ENCODE results near the gene GLIS1. TPM values are rescaled to one million over a fixed set of nuclear protein-coding genes. Genes with fewer than 3 reads are reported as not detected.

The GLIS1 gene
- polyA plus RNA-seq, 1 donor = 0.58 TPM

GRCh38 chr1:53696051-53696450 is 42.9 kb downstream of the GLIS1 start:
- Histone ChIP-seq H3K27me3 (ENCODE audit: control insufficient read depth, insufficient read depth, low read length) (no peaks in the 10 kb centered on the region), H3K36me3 (ENCODE audit: control insufficient read depth, insufficient read depth, low read length) (no peaks in the 10 kb centered on the region), H3K9me3 (ENCODE audit: control insufficient read depth, low read depth, low read length) (no peaks in the 10 kb centered on the region), H3K4me1 (ENCODE audit: control insufficient read depth, insufficient read depth, low read length) (no peaks in the 10 kb centered on the region), H3K27ac (ENCODE audit: low read length) (no peak overlapping the region), H3K4me3 (ENCODE audit: low read length) (no peak overlapping the region)
- 100% methylated on average over 2 of the region's 5 CpGs for WGBS (ENCODE audit: insufficient coverage, low lambda C conversion rate)
- no peak for DNase-seq

- DNase-seq = no peak
- no peaks in the 10 kb centered on the region for H3K9me3 ChIP-seq (ENCODE audit: control insufficient read depth, low read depth, low read length)
- no peaks in the 10 kb centered on the region for H3K27me3 ChIP-seq (ENCODE audit: control insufficient read depth, insufficient read depth, low read length)
- no peaks in the 10 kb centered on the region for H3K36me3 ChIP-seq (ENCODE audit: control insufficient read depth, insufficient read depth, low read length)
- no peaks in the 10 kb centered on the region for H3K4me1 ChIP-seq (ENCODE audit: control insufficient read depth, insufficient read depth, low read length)
- WGBS (ENCODE audit: insufficient coverage, low lambda C conversion rate) = no CpG with 5 or more reads among the region's 8 CpGs
- H3K27ac ChIP-seq (ENCODE audit: low read length) = no peak overlapping the region
- no peak overlapping the region for H3K4me3 ChIP-seq (ENCODE audit: low read length)
Measured at GRCh38 chr1:53695116-53695515, 43.8 kb downstream of the GLIS1 start.

- no CpG with 5 or more reads among the region's 10 CpGs for WGBS (ENCODE audit: insufficient coverage, low lambda C conversion rate)
- H3K27me3 ChIP-seq (ENCODE audit: control insufficient read depth, insufficient read depth, low read length) = no peaks in the 10 kb centered on the region
- no peak overlapping the region for H3K27ac ChIP-seq (ENCODE audit: low read length)
- H3K36me3 ChIP-seq (ENCODE audit: control insufficient read depth, insufficient read depth, low read length) = no peaks in the 10 kb centered on the region
- H3K4me3 ChIP-seq (ENCODE audit: low read length) = no peak overlapping the region
- no peaks in the 10 kb centered on the region for H3K9me3 ChIP-seq (ENCODE audit: control insufficient read depth, low read depth, low read length)
- H3K4me1 ChIP-seq (ENCODE audit: control insufficient read depth, insufficient read depth, low read length) = no peaks in the 10 kb centered on the region
- no peak for DNase-seq
Measured at GRCh38 chr1:53694718-53695091, 44.3 kb downstream of the GLIS1 start.

GRCh38 chr1:53693773-53694717 is 44.9 kb downstream of the GLIS1 start:
- no peaks in the 10 kb centered on the region for H3K27me3 ChIP-seq (ENCODE audit: control insufficient read depth, insufficient read depth, low read length)
- H3K4me1 ChIP-seq (ENCODE audit: control insufficient read depth, insufficient read depth, low read length) = no peaks in the 10 kb centered on the region
- H3K27ac ChIP-seq (ENCODE audit: low read length) = no peak overlapping the region
- H3K4me3 ChIP-seq (ENCODE audit: low read length) = no peak overlapping the region
- no peaks in the 10 kb centered on the region for H3K36me3 ChIP-seq (ENCODE audit: control insufficient read depth, insufficient read depth, low read length)
- no CpG with 5 or more reads among the region's 22 CpGs for WGBS (ENCODE audit: insufficient coverage, low lambda C conversion rate)
- H3K9me3 ChIP-seq (ENCODE audit: control insufficient read depth, low read depth, low read length) = no peaks in the 10 kb centered on the region
- no peak for DNase-seq

- Histone ChIP-seq H3K36me3 (ENCODE audit: control insufficient read depth, insufficient read depth, low read length) (no peaks in the 10 kb centered on the region), H3K27me3 (ENCODE audit: control insufficient read depth, insufficient read depth, low read length) (no peaks in the 10 kb centered on the region), H3K4me1 (ENCODE audit: control insufficient read depth, insufficient read depth, low read length) (no peaks in the 10 kb centered on the region), H3K9me3 (ENCODE audit: control insufficient read depth, low read depth, low read length) (no peaks in the 10 kb centered on the region), H3K27ac (ENCODE audit: low read length) (no peak overlapping the region), H3K4me3 (ENCODE audit: low read length) (no peak overlapping the region)
- no CpG with 5 or more reads among the region's 8 CpGs for WGBS (ENCODE audit: insufficient coverage, low lambda C conversion rate)
- DNase-seq = no peak
Measured at GRCh38 chr1:53693339-53693738, 45.6 kb downstream of the GLIS1 start.

- Histone ChIP-seq H3K9me3 (ENCODE audit: control insufficient read depth, low read depth, low read length) (no peaks in the 10 kb centered on the region), H3K4me3 (ENCODE audit: low read length) (no peak overlapping the region), H3K27ac (ENCODE audit: low read length) (no peak overlapping the region), H3K27me3 (ENCODE audit: control insufficient read depth, insufficient read depth, low read length) (peaks cover 13% of the 10 kb centered on the region), H3K36me3 (ENCODE audit: control insufficient read depth, insufficient read depth, low read length) (no peaks in the 10 kb centered on the region), H3K4me1 (ENCODE audit: control insufficient read depth, insufficient read depth, low read length) (no peaks in the 10 kb centered on the region)
- no CpG with 5 or more reads among the region's 7 CpGs for WGBS (ENCODE audit: insufficient coverage, low lambda C conversion rate)
- no peak for DNase-seq
Measured at GRCh38 chr1:53691326-53691725, 47.6 kb downstream of the GLIS1 start.

GRCh38 chr1:53690411-53690810 is 48.6 kb downstream of the GLIS1 start:
- Histone ChIP-seq H3K9me3 (ENCODE audit: control insufficient read depth, low read depth, low read length) (no peaks in the 10 kb centered on the region), H3K36me3 (ENCODE audit: control insufficient read depth, insufficient read depth, low read length) (no peaks in the 10 kb centered on the region), H3K27me3 (ENCODE audit: control insufficient read depth, insufficient read depth, low read length) (peaks cover 23% of the 10 kb centered on the region), H3K27ac (ENCODE audit: low read length) (no peak overlapping the region), H3K4me1 (ENCODE audit: control insufficient read depth, insufficient read depth, low read length) (peaks cover 4% of the 10 kb centered on the region), H3K4me3 (ENCODE audit: low read length) (no peak overlapping the region)
- DNase-seq = no peak
- no CpG with 5 or more reads among the region's 11 CpGs for WGBS (ENCODE audit: insufficient coverage, low lambda C conversion rate)

GRCh38 chr1:53689736-53690326 is 49.1 kb downstream of the GLIS1 start:
- H3K4me3 ChIP-seq (ENCODE audit: low read length) = no peak overlapping the region
- no peaks in the 10 kb centered on the region for H3K36me3 ChIP-seq (ENCODE audit: control insufficient read depth, insufficient read depth, low read length)
- peaks cover 28% of the 10 kb centered on the region for H3K27me3 ChIP-seq (ENCODE audit: control insufficient read depth, insufficient read depth, low read length)
- no peaks in the 10 kb centered on the region for H3K9me3 ChIP-seq (ENCODE audit: control insufficient read depth, low read depth, low read length)
- no peak overlapping the region for H3K27ac ChIP-seq (ENCODE audit: low read length)
- no CpG with 5 or more reads among the region's 12 CpGs for WGBS (ENCODE audit: insufficient coverage, low lambda C conversion rate)
- DNase-seq = no peak
- peaks cover 10% of the 10 kb centered on the region for H3K4me1 ChIP-seq (ENCODE audit: control insufficient read depth, insufficient read depth, low read length)

GRCh38 chr1:53689223-53689622 is 49.7 kb downstream of the GLIS1 start:
- DNase-seq = no peak
- no peak overlapping the region for H3K27ac ChIP-seq (ENCODE audit: low read length)
- WGBS (ENCODE audit: insufficient coverage, low lambda C conversion rate) = no CpG with 5 or more reads among the region's 4 CpGs
- no peak overlapping the region for H3K4me3 ChIP-seq (ENCODE audit: low read length)
- no peaks in the 10 kb centered on the region for H3K36me3 ChIP-seq (ENCODE audit: control insufficient read depth, insufficient read depth, low read length)
- peaks cover 34% of the 10 kb centered on the region for H3K27me3 ChIP-seq (ENCODE audit: control insufficient read depth, insufficient read depth, low read length)
- H3K9me3 ChIP-seq (ENCODE audit: control insufficient read depth, low read depth, low read length) = no peaks in the 10 kb centered on the region
- peaks cover 11% of the 10 kb centered on the region for H3K4me1 ChIP-seq (ENCODE audit: control insufficient read depth, insufficient read depth, low read length)

GRCh38 chr1:53688381-53689102 is 50.4 kb downstream of the GLIS1 start:
- Histone ChIP-seq H3K27ac (ENCODE audit: low read length) (no peak overlapping the region), H3K4me3 (ENCODE audit: low read length) (no peak overlapping the region), H3K27me3 (ENCODE audit: control insufficient read depth, insufficient read depth, low read length) (peaks cover 36% of the 10 kb centered on the region), H3K4me1 (ENCODE audit: control insufficient read depth, insufficient read depth, low read length) (peaks cover 11% of the 10 kb centered on the region), H3K9me3 (ENCODE audit: control insufficient read depth, low read depth, low read length) (no peaks in the 10 kb centered on the region), H3K36me3 (ENCODE audit: control insufficient read depth, insufficient read depth, low read length) (no peaks in the 10 kb centered on the region)
- WGBS (ENCODE audit: insufficient coverage, low lambda C conversion rate) = no CpG with 5 or more reads among the region's 10 CpGs
- no peak for DNase-seq
